WTC11 (cell line): ENCODE results near the gene KLHL8.

ENCODE experiments used
- CBFB ChIP-seq: sonication (generic); formaldehyde crosslinking; IDR thresholded peaks from 2 replicates; pipeline ENCODE4 v1.8.1; 2022; ENCODE audit warnings: mild to moderate bottlenecking, low read depth, missing genetic modification reagents
- CREB1 ChIP-seq: sonication (generic); formaldehyde crosslinking; IDR thresholded peaks from 2 replicates; pipeline ENCODE4 v1.8.0; 2023; ENCODE audit warnings: mild to moderate bottlenecking, missing genetic modification reagents
- IRF2 ChIP-seq: sonication (generic); formaldehyde crosslinking; IDR thresholded peaks from 2 replicates; pipeline ENCODE4 v1.8.0; 2022; ENCODE audit warnings: low read depth, missing genetic modification reagents, borderline replicate concordance
- KAT7 ChIP-seq: sonication (generic); formaldehyde crosslinking; IDR thresholded peaks from 2 replicates; pipeline ENCODE4 v1.8.1; 2023; ENCODE audit warnings: missing genetic modification reagents, mild to moderate bottlenecking, borderline replicate concordance
- MXD4 ChIP-seq: fragments of 250-450 bp; sonication (Bioruptor Pico); IDR thresholded peaks from 2 replicates; pipeline ENCODE4 v1.8.0; 2021; ENCODE audit warnings: mild to moderate bottlenecking, moderate library complexity, borderline replicate concordance
- NFATC4 ChIP-seq: fragments of 250-450 bp; sonication (Bioruptor Pico); IDR thresholded peaks from 2 replicates; pipeline ENCODE4 v1.9.0; 2021; ENCODE audit warnings: mild to moderate bottlenecking
- NFYB ChIP-seq: sonication (generic); formaldehyde crosslinking; conservative IDR thresholded peaks from 2 replicates; pipeline ENCODE4 v1.8.0; 2022; ENCODE audit warnings: low read depth, missing genetic modification reagents
- SP1 ChIP-seq: sonication (generic); formaldehyde crosslinking; conservative IDR thresholded peaks from 2 replicates; pipeline ENCODE4 v1.8.1; 2022; ENCODE audit warnings: missing genetic modification reagents
- TF ChIP-seq, protein P1 (sequence below): fragments of 200-600 bp; IDR thresholded peaks from 2 replicates; pipeline ENCODE4 v1.8.0; 2022; ENCODE audit warnings: antibody characterized with exemption

DNA sequence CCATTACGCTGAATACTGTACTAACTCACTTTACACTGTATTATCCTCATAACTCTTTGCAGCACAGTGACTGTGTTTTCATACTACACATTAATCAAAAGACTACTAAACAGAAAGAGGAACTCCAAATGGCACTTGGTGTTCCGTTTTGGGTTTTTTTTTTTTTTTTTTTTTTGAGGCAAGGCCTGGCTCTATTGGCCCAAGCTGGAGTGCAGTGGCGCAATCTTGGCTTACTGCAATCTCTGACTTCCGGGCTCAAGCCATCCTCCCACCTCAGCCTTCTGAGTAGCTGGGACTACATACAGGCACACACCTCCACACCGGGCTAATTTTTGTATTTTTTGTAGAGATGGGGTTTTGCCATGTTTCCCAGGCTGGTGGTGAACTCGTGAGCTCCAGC is 10.7 kb downstream of the KLHL8 start:
- TF ChIP-seq CREB1 (CRISPR knock-in tag), result no peak
- no peak for TF ChIP-seq NFATC4 (CRISPR knock-in tag)
- TF ChIP-seq, protein P1, sequence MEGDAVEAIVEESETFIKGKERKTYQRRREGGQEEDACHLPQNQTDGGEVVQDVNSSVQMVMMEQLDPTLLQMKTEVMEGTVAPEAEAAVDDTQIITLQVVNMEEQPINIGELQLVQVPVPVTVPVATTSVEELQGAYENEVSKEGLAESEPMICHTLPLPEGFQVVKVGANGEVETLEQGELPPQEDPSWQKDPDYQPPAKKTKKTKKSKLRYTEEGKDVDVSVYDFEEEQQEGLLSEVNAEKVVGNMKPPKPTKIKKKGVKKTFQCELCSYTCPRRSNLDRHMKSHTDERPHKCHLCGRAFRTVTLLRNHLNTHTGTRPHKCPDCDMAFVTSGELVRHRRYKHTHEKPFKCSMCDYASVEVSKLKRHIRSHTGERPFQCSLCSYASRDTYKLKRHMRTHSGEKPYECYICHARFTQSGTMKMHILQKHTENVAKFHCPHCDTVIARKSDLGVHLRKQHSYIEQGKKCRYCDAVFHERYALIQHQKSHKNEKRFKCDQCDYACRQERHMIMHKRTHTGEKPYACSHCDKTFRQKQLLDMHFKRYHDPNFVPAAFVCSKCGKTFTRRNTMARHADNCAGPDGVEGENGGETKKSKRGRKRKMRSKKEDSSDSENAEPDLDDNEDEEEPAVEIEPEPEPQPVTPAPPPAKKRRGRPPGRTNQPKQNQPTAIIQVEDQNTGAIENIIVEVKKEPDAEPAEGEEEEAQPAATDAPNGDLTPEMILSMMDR, result no peak
- no peak for TF ChIP-seq SP1 (CRISPR knock-in tag)
- TF ChIP-seq IRF2 (CRISPR knock-in tag), result no peak
- no peak for TF ChIP-seq CBFB (CRISPR knock-in tag)
- no peak for TF ChIP-seq MXD4 (CRISPR knock-in tag)
- no peak for TF ChIP-seq KAT7
- TF ChIP-seq NFYB, result no peak
